K562 (cell line): Measurements from ENCODE around the gene HOXD9.

Experiments used
- CCNT2 ChIP-seq: IDR thresholded peaks from 2 replicates; pipeline ENCODE4 v1.6.1; 2011; ENCODE audit warnings: borderline replicate concordance, low read depth, mild to moderate bottlenecking, moderate library complexity, mixed read lengths, low read length; ENCODE audit not compliant: insufficient read length; ENCODE audit errors: extremely low read depth
- CEBPG ChIP-seq, 3 experiments: fragments of 200-800 bp in 1 of 3; sonication (Bioruptor generic) in 1 of 3; sonication (generic) in 1 of 3; formaldehyde crosslinking in 1 of 3; IDR thresholded peaks in 2 of 3; conservative IDR thresholded peaks in 1 of 3; 2 replicates each; pipeline versions ENCODE4 v1.6.1 to v1.8.0; 2016 to 2022; ENCODE audit warnings: missing compliant biosample characterization in 2 of 3, missing genetic modification characterization in 2 of 3, mild to moderate bottlenecking in 1 of 3, missing genetic modification reagents in 1 of 3
- CTCF ChIP-seq, 3 experiments: IDR thresholded peaks in 2 of 3; conservative IDR thresholded peaks in 1 of 3; 2 replicates each; pipeline ENCODE4 v1.5.1; 2011 to 2012; ENCODE audit warnings: low read length in 3 of 3, mild to moderate bottlenecking in 3 of 3, control low read depth in 2 of 3, improper control_type of control experiment in 1 of 3, inconsistent platforms in 1 of 3, low read depth in 1 of 3, mixed read lengths in 1 of 3, moderate library complexity in 1 of 3; ENCODE audit not compliant: insufficient read depth in 2 of 3
- ESRRA ChIP-seq: fragments of 450-650 bp; IDR thresholded peaks from 2 replicates; pipeline ENCODE4 v1.6.1; 2014; ENCODE audit warnings: low read depth, mild to moderate bottlenecking, moderate library complexity, borderline replicate concordance
- FOSL1 ChIP-seq: fragments of 200-800 bp; sonication (Bioruptor generic); conservative IDR thresholded peaks from 2 replicates; pipeline ENCODE4 v1.6.1; 2016; ENCODE audit warnings: missing genetic modification characterization, missing compliant biosample characterization
- MTF1 ChIP-seq: fragments of 250-450 bp; sonication (Bioruptor Pico); IDR thresholded peaks from 2 replicates; pipeline ENCODE4 v1.9.0; 2021; ENCODE audit warnings: moderate library complexity, mild to moderate bottlenecking, inconsistent platforms, borderline replicate concordance
- RFX5 ChIP-seq: IDR thresholded peaks from 2 replicates; pipeline ENCODE4 v1.6.1; 2011; ENCODE audit warnings: low read depth, mild to moderate bottlenecking, improper control_type of control experiment, low read length
- YY1 ChIP-seq, 3 experiments: IDR thresholded peaks; 2 replicates each; pipeline ENCODE4 v1.6.1; 2011; ENCODE audit warnings: low read length in 2 of 3, mild to moderate bottlenecking in 2 of 3, moderate library complexity in 2 of 3, borderline replicate concordance in 1 of 3, control low read depth in 1 of 3, low read depth in 1 of 3; ENCODE audit not compliant: insufficient read depth in 3 of 3, insufficient replicate concordance in 2 of 3, control insufficient read depth in 1 of 3, insufficient read length in 1 of 3; ENCODE audit errors: extremely low read depth in 1 of 3

GRCh38 chr2:176106581-176107539 lies 15.7 kb upstream of the HOXD9 start, which contains the start of gene HOXD11:
- TF ChIP-seq ESRRA: no peak
- TF ChIP-seq RFX5: no peak
- TF ChIP-seq CTCF (IDR thresholded peaks at IDR 0.05 in 2 of 3, conservative IDR thresholded peaks at IDR 0.05 in 1 of 3; ENCODE audit: insufficient read depth in 2 of 3, low read depth in 1 of 3, low read length in 3 of 3): no peak
- no peak for TF ChIP-seq FOSL1 (tag)
- no peak for TF ChIP-seq MTF1 (CRISPR knock-in tag)
- no peak for TF ChIP-seq CEBPG (CRISPR knock-in tag; IDR thresholded peaks at IDR 0.05)
- TF ChIP-seq CEBPG (tag; conservative IDR thresholded peaks at IDR 0.05 in 1 of 2, IDR thresholded peaks at IDR 0.05 in 1 of 2): no peak
- no peak for TF ChIP-seq CCNT2
- no peak for TF ChIP-seq YY1 (IDR thresholded peaks at IDR 0.05; ENCODE audit: borderline replicate concordance in 1 of 3, control insufficient read depth in 1 of 3, extremely low read depth in 1 of 3, insufficient read depth in 3 of 3, insufficient read length in 1 of 3, insufficient replicate concordance in 2 of 3, low read depth in 1 of 3, low read length in 2 of 3)
